Measurements from ENCODE around the gene ABCG4.
"Not testable (repeated sequence)": the region's sequence is repeated elsewhere in the genome, so short reads cannot be mapped to it uniquely, and the experiment has no call there.

The ABCG4 gene

DNA sequence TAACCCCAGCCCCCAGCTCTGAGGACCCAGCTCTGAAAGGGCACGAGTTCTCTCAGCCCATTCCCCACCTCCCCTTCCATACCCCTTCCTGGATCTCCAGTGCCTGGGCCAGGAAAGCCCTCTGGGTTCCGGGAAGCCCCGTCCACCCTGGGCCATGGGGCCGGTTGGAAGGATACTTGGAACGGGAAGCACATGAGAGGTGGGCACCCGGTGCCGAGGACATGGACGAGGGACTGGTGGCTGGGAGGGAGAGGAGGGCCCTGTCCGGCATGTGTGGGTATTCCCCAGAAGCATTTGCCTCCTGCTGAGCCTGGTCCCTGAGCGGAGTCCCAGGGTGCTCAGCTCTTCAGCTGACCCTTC lies 32.6 kb upstream of the ABCG4 start:
- no peak for DNase-seq (ENCODE audit: low spot score)

- no peak for DNase-seq (ENCODE audit: low spot score)
Measured at GRCh38 chr11:119116601-119117000, 32.3 kb upstream of the ABCG4 start.

DNA sequence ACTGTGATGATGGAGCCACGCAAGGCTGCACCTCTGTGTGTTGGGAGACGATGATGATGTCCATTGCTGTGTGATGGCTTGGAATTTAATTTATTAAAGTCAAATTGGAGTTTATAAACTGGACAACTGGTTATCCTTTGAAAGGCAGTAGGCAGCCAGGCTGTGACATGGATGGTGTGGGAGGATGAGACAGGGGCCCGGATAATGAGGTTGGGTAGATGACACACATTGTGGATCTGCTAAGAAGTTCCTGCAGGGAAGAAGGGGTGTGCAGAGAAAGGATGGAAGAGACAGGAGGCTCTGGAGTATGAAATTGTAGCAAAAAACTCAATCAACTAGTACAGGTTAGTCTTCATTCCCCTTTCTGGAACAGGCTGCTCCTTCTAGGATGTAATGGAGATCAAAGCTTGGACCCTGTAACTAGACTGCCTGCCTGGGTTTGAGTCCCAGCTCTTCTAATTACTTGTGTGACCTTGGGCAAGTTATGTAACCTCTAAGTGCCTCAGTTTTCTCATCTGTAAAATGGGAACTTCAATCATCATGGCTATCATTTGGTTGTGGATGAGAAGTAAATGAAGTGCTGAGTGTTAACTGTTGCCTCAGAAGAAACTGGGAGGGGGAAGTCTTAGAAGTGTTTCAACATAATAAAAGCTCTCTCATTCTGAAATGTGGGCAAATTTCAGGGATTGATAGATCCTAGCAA lies 31.7 kb upstream of the ABCG4 start:
- DNase-seq (ENCODE audit: low spot score): no peak

GRCh38 chr11:119118227-119118626 lies 30.6 kb upstream of the ABCG4 start:
- no peak for DNase-seq (ENCODE audit: low spot score)

DNA sequence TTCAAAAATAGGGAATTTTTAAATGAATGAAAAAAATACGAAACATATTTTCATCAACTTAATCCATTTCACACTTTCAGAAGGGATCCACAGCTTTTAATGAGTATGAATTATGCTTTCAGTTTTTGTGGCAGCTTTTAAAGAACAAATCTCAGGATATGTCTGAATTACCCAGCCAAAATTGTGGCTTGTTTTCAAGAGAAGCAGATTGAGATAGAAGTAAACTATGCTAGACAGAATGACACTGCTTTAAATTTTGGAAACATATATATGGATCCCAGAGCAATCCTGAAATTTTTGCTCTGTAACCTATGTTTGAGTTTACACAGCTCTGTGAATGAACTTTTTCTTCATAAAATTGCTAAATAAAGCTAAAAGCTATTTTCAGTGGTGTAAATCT lies 29.9 kb upstream of the ABCG4 start:
- no peak for DNase-seq (ENCODE audit: low spot score)

GRCh38 chr11:119120639-119121007 lies 28.2 kb upstream of the ABCG4 start:
- no peak for DNase-seq (ENCODE audit: low spot score)

DNA sequence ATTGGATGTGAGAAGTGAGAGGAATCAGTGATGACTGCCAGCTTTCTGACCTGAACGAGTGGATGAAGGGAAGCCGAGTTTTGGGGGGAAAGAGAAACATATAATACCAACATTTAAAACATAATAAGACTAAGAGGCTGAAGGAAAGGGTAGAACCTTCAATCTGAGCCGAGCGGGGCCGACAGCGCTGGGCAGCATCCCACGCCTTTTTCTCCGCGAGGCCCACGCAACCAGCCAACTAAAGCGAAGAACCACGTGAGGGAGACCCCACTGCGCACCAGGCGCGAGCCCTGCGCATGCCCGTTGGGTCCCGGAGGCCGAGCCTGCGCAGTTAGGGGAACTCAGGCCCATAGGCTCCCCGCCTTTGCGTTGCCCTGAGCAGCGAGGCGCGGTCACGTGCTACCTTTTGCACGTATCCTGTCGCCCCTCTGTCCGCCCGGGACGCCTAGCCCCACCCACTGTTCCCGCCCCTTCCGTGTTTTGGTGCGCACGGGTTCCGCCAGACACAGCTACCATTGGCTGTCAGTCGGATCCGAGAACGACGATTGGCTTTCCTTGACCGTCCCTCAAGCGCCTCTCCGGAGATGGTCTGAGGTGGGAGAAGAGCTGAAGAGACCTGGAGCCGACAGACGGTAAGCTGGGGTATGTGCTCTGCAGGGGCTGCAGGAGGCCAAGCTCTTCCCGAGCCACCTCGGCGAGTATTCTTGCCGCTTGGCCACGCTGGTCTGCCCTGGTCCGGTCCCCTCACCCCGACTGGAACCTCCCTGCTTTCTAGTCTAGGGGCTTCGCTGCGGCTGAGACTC lies 27.6 kb upstream of the ABCG4 start, which contains the start of gene HINFP:
Gene HINFP (plus strand): TSS at position 573 of the 803 bp plus-strand sequence. CDS start 5,365 bp downstream, outside the sequence.
- DNase-seq (ENCODE audit: low spot score): peak; percentile 97

- no peak for DNase-seq (ENCODE audit: low spot score)
Measured at GRCh38 chr11:119121811-119122124, 27.1 kb upstream of the ABCG4 start.

GRCh38 chr11:119125821-119126220 lies 23.0 kb upstream of the ABCG4 start:
- DNase-seq (ENCODE audit: low spot score): no peak

DNA sequence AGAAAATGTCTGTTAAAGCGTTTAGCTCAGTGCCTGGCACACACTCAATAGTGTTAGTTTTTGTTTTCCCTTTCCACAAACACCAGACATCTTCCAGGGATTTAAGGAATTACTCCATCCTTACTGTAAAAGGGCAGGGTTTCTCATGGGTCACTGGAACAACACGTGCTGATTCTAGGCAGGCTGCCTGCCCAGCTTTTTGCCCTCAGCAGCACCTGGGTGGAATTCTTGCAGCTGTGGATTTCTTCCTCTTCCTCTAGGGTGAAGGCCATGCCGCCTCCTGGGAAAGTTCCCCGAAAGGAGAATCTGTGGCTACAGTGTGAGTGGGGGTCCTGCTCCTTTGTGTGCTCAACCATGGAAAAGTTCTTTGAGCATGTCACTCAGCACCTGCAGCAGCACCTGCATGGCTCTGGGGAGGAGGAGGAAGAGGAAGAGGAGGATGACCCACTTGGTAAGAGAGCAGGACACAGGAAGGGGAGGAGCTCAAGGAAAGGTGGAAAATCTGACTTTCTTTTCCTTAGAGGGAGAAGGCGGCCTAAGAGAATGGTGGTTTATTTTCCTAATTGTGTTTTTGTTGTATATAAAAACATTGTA lies 22.1 kb upstream of the ABCG4 start:
- DNase-seq (ENCODE audit: low spot score): no peak

- DNase-seq (ENCODE audit: low spot score): no peak
Measured at GRCh38 chr11:119130662-119131061, 18.2 kb upstream of the ABCG4 start.

DNA sequence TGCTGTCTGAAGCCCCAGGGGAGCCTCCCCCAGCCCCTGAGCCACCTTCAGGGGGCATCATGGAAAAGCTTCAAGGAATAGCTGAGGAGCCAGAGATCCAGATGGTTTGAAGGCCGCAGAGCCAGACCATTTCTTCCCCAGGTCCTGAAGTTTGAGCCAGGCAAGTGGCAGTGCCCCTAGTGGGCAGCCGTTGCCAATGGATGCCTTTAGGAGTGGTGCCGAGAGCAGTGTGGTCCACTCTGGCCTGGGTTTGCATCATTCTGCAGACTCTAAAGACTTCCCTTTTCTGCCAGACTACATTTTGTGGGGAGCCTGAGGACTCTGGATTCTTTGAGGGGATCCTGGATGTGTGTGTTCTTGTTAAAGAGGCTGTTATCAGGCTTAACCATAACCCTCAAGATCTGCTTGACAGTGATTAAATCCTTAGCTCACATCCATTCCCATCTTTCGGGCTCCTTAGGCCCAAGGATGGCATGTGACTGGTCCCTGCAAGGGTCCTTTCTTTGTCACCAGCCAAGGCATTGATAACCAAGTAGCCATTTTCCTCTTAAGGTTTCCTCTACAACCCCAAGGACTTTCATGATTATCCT lies 14.4 kb upstream of the ABCG4 start:
- DNase-seq (ENCODE audit: low spot score): no peak

- DNase-seq (ENCODE audit: low spot score): not testable (repeated sequence)
Measured at GRCh38 chr11:119139276-119139675, 9.6 kb upstream of the ABCG4 start.

DNA sequence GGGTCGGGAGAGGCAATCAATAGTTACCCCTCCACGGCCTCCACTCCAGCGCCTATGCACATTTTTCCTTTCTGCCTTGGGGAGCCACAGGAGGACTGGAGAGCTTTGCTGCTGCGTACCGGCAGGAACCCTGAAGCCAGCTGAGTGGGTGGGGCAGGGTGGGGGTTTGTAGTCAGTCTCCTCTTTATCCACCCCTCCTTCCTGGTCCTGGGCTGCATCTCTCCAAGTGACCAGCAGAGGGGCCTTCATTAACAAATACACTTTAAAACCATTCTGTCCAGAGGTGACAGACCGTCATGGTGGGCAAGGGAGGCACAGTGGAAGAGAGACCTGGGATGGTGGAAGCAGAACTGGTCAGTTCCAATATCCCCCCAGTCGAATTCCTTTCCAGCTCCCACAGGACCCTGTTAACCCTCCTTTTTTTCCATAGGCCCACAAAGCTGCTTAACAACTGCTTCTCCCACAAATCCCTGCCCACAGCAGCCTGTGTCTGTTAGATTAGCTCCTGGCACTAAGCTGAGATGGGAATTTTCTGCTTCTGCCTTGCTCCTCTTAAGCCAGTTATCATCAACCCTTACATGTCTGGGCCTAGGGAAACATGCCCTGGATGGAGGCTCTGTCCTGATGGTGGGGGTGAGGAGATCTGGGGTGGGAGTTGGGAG lies 3.9 kb upstream of the ABCG4 start:
- peak; percentile 98 for DNase-seq (ENCODE audit: low spot score)

DNA sequence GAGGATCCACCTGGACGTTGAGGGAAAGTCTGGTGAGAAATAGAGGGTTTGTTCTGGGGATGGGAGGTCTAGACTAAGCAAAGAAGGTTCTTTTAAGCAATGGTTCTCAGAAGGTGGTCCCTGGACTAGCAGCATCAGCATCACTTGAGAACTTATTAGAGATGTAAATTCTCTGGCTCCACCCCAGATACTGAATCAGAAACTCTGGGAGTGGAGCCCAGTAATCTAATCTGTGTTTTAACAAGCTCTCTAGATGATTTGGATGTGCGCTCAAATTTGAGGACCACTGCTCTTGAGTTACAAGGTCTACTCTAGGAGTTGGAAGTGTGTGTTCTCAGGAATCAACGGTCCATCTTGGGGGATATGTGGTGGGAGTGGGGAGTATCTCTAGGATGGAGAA lies 3.3 kb upstream of the ABCG4 start:
- DNase-seq (ENCODE audit: low spot score): no peak

GRCh38 chr11:119147604-119148333 lies 1.1 kb upstream of the ABCG4 start:
- DNase-seq (ENCODE audit: low spot score): no peak

DNA sequence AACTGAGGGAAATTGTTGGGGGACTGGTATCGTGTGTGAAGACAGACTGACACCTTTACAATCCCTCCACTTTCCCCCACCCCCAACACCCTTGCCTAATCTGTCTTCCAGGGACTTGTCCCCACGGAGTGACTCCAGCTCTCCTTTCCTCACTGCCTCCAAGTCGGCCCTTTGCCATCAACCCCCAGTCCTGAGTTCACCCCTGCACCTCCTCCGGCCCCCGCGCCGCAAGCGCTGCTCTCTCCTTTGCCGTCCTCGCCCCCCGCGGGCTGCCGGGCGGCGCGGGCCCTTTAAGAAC lies 183 bp upstream of the ABCG4 start:
- no peak for DNase-seq (ENCODE audit: low spot score)

- no peak for DNase-seq (ENCODE audit: low spot score)
Measured at GRCh38 chr11:119149786-119150275, 979 bp downstream of the ABCG4 start.

DNA sequence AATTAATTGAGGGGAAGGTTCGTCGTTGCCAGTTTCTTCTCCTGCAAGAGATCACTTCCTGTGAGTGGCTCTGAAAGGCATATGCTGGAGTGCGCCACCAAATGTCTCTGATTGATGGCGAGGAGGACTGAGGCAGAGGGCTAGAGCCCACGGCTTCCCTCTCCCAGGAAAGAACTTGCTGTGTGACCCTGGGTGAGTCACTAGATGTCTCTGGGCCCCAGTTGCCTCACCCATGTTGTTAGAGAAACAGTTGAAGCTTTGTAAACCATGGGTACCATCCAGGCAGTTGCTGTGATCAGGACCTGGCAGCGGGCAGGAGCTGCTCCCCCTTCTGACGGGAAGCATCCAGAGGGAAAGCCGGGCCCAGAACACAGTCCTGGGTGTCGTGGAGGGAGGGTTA lies 3.2 kb downstream of the ABCG4 start:
- no peak for DNase-seq (ENCODE audit: low spot score)

DNA sequence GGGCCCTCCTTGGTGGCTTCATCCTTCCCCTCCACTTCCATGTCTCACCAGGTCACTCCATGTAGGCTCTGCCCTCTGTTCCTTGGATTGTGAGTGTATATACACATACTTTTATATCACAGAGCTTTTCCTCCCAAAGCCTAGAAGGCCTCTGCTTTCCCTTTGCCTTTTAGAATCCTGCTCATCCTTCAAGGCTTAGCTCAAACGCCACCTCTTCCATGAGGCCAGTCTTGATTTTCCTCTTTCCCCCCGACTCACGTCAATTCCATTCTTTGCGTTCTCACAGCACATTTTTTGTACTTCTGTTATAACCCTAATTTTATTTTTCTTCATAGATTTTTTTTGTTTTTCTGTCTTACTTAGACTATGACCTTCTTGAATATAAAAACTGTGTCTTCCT lies 3.8 kb downstream of the ABCG4 start:
- no peak for DNase-seq (ENCODE audit: low spot score)

DNA sequence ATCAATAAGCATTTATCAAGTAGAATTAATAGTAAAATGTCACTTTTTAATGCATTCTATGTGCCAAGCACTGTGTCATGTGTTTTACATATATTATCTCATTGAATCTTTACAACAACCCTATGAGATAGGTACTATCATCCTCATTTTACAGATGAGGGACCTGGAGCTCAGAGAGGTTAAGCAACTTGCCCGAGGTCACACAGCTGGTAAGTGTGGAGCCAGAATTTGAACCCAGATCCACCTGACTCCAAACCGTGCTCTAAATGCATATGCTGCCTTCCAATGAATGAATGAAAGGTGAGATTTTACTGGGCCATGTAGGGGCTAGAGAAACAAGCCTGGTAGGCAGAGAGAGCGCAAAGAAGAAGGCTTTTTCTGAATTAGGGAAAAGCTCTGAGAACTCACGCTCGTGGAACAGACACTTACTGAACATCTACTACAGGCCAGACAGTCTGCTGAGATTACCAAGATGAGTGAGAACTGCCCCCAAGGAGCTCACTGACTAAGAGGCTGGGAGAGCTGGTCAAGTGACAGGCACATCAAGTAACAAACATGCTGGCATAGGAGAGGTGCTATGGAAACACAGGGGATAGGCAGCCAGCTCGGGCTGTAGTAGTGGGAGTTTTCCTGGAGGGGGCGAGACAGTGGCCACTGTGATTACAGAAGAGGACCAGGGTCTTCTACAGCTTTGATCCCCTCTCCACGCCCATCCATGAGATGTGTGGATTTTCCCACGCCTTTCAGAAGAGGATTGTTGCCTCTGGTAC lies 4.4 kb downstream of the ABCG4 start:
- peak; percentile 56 for DNase-seq (ENCODE audit: low spot score)
